Sigmoid colon (tissue), 3 donors: Measurements from ENCODE around the gene SRGN.

ENCODE experiments used
- POLR2A ChIP-seq, 2 donors: fragments of 450-650 bp; IDR thresholded peaks; one replicate each; pipeline ENCODE4 v1.6.1; 2016; ENCODE audit warnings: antibody characterized with exemption in 2 of 2, mild to moderate bottlenecking in 2 of 2, moderate library complexity in 2 of 2
- TF ChIP-seq, protein P1 (sequence below), 4 experiments: fragments of 450-650 bp in 3 of 4; fragments of 200-600 bp in 1 of 4; IDR thresholded peaks; one replicate each; pipeline ENCODE4 v1.5.1; 2016 to 2019; ENCODE audit warnings: antibody characterized with exemption in 4 of 4, mild to moderate bottlenecking in 3 of 4, moderate library complexity in 2 of 4

DNA sequence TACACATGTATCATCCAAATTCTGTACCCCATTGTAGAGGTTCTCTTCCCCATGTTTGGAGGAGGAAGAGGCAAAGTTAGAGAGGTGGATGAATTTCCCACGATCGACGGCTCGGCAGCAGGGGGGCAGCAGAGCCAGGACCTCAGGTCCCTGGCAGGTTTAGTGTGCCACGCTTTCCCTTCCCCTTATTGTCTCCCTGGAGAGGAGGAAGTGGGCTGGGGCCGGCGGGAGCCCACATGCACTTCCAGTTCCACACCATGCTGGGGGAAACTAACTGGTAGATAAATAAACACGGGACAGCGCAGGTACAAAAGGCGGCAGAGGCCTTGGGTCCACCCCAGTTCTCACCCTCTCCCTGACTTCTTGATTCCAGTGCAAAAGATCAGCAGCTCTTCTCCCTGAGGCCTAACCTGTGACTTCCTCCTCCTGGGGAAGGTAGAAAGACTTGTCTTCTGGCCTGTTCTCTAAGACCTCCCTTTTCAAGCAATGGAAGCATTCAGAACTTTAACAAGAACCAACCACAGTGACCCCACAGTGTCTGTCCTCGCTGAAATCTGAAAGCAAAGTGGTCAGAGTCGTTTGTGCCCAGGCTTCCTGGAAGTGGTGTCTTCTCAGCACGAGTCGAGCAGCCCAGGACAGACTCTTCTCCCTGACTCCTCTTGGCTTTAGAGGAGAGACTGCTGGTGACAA is 30.5 kb upstream of the SRGN start:
- TF ChIP-seq POLR2A (IDR thresholded peaks at IDR 0.05) = no peak
- TF ChIP-seq, protein P1, sequence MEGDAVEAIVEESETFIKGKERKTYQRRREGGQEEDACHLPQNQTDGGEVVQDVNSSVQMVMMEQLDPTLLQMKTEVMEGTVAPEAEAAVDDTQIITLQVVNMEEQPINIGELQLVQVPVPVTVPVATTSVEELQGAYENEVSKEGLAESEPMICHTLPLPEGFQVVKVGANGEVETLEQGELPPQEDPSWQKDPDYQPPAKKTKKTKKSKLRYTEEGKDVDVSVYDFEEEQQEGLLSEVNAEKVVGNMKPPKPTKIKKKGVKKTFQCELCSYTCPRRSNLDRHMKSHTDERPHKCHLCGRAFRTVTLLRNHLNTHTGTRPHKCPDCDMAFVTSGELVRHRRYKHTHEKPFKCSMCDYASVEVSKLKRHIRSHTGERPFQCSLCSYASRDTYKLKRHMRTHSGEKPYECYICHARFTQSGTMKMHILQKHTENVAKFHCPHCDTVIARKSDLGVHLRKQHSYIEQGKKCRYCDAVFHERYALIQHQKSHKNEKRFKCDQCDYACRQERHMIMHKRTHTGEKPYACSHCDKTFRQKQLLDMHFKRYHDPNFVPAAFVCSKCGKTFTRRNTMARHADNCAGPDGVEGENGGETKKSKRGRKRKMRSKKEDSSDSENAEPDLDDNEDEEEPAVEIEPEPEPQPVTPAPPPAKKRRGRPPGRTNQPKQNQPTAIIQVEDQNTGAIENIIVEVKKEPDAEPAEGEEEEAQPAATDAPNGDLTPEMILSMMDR (IDR thresholded peaks at IDR 0.05) = no peak
